ENCODE measurements around the gene CELF2.
"Not testable (repeated sequence)": the region's sequence is repeated elsewhere in the genome, so short reads cannot be mapped to it uniquely, and the experiment has no call there.

The CELF2 gene

DNA sequence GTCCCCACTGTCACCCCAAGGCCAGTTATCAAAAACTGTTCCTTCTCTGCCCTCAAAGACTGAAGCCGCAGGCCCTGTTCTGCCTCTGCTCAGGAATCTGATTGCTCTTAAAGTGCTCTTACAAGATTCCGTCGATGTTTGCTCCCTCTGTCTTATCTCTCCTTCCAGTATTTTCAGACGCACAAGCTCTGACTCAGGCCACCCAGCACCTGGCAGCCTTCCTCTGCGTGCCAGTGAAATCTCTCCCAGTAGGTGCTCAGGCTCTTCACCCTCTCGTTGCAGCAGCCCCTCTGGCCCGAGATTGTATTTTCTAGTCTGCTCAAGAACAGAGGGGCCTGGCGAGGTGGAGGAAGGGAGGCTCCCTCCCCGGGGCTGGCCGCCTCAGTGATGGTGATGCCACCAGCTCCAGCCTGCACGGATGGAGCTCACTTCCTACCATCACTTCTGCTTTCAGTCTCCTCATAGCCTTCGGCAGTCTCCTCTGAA, 317.5 kb downstream of the CELF2 start:
- DNase-seq (ENCODE audit: insufficient read length, low spot score) (no peak), FAIRE-seq (no peak)

DNA sequence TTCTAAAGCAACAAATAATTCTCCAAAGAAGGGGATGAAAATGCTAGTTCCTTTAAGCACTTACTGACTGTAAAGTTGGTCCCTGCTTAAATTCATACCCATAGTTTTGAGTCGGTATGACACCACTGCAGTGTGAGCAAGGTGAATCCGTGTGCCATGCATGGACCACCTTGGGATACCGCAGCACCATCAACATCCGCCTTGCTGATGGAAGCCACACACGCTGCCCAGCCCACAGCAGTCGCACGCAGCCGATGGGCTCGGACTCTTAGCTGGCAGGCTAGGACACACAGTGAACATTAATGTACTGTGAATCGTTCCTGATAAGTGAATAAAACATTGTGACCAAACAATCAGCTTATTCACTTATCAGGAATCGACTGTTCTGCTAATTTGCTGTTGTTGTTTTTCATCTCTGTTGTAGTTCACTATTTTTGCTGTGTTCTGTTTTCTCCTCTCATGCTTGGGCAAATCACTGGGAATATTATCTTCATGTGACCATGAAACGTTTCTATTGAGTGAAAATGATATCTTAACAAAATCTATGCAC, 318.3 kb downstream of the CELF2 start:
- no peak for FAIRE-seq
- DNase-seq (ENCODE audit: insufficient read length, low spot score) = no peak

DNA sequence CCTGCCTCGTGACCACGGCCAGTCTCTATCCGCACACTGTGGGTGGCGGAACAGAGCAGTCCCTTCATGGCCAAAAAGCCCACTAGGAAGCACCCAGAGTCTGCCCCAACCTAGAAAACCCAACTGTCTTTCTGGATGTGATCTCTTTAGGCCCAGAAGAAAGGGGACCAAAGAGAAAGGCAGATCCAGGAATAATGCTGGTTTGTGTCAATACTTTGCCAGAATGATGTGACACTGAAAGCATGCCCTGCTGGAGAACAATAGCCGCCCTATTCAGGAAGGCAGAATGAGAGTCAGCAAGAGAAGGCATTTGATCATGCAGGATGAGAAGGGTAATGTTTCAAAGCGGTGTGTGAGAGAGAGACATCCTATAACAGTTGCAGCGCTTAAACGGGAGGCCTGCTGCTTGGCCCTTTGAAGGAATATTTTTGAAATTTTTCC, 319.1 kb downstream of the CELF2 start:
- FAIRE-seq (no peak), DNase-seq (ENCODE audit: insufficient read length, low spot score) (no peak)

DNA sequence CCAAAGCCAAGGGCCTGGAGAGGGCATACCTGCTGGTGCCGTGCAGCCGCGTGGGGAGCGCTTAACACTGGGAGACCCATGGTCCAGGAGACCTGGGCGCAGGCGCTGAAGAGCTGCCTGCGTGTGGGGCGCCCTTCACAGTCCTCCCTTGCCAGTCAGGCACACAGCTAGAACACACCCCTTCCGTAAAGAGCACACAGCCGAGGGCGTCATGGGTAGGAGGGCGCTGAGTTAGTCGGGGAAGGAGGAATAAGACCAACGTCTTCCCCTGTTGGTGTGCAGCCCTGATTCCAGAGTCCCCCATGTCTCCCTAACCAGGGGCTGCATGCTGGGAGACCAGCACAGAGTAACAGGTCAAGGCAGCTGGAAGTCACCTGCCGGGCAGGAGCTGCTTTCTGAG, 319.8 kb downstream of the CELF2 start:
- DNase-seq (ENCODE audit: insufficient read length, low spot score) (no peak), FAIRE-seq (no peak)

DNA sequence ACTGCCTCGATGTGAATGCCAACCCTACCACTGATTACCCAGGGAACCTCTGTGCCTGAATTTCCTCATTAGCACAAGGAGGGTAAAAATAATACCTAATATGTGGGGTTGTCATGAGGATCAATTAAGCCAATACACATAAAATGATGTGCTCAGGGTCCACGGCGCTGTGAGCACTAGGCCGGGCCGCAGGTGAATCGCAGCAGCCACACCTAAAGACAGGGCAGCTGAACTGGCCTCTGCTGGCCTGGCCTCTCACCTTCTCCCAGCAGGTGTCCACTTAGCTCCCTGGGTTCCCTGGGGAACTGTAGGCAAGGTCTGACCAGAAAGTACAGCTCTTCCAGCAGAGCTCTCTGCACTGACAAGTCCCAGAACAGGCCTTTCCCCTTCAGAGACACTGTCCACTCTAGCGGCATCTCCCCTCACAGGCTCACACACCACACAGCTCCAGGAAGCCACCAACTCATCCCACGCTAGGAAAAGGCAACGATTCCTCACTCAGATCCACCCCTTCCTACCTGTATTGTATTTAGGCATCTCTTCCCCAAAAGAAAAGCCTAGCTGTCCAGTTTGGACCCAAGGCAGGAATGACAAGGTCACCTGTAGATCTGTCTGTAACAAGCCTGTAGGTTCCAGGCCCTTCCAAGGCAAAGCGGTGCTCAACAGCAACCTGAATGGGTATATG, 320.6 kb downstream of the CELF2 start:
- DNase-seq (ENCODE audit: insufficient read length, low spot score) (no peak), FAIRE-seq (no peak)

DNA sequence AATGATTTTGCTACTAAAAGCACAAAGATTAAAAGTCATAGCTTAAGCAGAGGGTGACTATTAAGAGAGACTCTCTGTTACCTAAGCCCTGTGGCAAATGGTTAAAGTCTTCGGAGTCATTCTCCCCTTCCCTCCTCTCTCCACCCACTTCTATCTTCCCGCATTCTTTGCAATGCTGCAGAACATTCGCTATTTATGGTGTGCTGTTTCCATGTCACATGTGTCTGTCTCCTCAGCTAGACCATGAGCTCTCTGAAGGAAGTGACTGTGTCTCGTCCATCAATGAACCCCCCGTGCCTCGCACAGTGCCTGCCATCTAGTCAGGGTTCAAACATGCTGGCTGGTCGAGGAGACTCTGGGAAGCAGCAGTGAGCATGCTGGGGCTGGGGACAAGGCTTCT, 321.3 kb downstream of the CELF2 start:
- no peak for FAIRE-seq
- no peak for DNase-seq (ENCODE audit: insufficient read length, low spot score)

DNA sequence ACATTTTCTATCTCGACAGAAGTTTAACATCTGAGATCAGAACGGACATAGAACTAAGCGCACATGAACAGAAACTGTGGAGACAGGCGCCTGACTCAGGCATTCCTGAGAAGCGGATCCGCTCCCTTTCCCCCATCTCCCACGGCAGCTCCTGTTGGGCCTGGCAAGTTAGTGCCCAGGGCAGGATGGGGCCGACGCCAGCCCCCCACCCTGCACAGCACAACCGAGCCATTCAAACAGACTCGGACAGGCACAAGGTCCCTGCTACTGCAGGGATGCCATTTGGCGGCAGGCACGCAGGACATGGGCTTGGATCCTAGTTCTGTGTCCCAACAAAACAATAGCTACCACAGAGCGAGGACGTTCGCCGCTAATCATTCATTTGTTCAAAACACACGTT, 322.0 kb downstream of the CELF2 start:
- FAIRE-seq = no peak

DNA sequence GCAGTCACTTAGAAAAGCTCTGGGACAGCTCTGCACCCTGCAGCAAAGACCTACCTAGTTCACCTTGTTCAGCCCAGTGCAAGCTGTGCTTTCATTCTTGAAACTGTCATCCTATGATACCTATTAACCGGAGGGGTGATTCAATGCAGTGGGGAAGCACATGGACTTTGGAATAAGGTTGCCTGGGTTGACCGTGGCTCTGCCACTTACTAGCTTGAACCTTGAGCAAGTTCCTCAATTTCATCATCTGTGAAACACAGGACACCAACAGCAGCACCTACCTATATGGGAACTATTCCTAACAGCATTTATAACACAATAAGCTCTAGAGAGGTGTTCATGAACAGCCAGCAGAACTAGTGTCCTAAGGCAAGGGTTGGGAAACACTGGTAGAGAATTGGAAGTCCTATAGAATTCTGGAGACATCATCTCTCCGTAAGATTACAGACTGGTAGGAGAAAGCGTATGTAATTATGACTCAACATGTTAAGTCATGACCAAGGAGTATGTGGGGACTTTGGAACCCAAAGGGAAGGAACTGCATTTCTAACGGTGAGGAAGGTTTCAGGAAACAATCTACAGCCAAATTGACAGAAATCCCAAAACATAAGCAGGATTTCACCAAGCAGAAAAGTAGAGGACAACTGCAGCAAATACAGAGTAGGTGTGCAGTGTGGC, 323.8 kb downstream of the CELF2 start:
- FAIRE-seq = no peak
- no peak for DNase-seq (ENCODE audit: insufficient read length, low spot score)

More for the DNA sequence above, 322.0 kb downstream of the CELF2 start:
- DNase-seq (ENCODE audit: insufficient read length, low spot score) = no peak

DNA sequence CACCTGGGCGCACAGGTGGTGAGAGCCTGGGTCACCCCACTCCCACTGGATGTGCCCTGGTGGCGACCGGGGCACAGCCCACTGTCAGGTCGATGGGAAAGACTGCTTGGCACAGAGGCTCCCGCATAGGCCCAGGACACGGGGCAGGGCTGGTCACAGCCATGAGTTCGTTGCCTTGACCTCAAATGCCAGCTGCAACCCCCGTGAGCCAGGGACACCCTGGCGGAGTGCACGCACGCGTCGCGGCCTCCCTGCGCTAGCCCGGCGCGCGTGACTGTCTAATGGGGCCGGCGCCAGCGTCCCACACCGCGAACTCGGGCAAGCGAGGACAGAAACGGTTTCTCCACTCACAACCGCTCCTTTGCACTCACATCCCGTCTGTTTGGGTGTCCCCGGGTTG, 326.4 kb downstream of the CELF2 start:
- FAIRE-seq = no peak
- no peak for DNase-seq (ENCODE audit: insufficient read length, low spot score)

DNA sequence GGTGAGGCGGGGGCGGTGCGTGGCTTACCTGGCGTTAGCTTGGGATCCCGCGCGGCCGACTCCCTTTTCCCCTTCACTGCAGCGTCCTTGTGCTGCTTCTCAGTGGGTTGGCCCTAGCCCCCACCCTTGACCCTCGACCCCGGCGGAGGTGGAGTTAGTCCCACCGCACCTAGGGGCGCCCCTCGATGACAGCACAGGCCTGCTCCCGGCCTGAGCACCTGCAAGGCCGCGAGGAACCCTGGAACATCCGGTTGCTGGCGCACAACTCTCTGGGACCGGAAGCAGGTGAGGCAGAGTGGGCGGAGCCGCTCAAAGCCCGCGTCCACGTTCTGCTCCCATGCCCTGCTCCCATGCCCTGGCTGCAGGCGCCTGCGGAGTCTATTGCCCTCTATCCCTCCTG, 326.9 kb downstream of the CELF2 start:
- DNase-seq (ENCODE audit: insufficient read length, low spot score) (no peak), FAIRE-seq (no peak)

DNA sequence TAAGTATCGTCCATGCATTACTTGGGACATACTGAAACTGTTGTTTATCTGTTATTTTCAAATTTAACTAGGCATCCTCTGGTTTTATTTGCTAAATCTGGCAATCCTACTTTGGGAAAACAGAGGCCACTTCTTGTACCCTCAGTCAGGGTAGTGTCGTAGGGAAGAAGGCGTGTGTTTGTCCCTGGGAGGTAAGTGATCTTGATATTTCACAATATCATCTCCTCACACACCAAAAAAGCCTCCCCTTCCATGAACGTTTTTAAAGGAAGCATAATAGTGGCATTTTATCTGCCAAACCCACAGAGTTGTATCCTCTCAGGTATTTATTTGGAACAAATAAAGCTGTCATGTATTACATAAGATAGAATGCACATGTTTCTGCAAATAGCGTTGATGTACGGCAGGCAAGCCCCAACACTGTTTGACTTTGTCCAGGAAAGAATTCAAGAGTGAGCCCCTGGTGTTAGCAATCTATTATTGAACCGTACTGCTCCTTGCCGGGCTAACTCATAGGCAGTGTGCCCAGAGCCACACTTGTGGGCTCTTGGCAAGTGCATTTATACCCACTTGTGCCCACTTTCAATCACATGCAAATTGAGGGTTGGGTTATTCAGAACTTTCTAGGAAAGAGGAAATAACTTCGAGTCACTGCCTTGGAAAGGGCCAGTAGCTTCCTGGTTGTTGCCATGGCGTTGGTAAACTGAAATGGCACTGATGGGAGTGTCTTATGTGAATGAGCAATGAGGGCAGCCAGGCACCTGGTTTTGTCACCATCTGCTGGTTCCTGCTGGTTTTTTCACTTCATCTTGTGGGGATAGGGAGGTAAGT, 327.8 kb downstream of the CELF2 start:
- DNase-seq (ENCODE audit: insufficient read length, low spot score) (no peak), FAIRE-seq (no peak)

DNA sequence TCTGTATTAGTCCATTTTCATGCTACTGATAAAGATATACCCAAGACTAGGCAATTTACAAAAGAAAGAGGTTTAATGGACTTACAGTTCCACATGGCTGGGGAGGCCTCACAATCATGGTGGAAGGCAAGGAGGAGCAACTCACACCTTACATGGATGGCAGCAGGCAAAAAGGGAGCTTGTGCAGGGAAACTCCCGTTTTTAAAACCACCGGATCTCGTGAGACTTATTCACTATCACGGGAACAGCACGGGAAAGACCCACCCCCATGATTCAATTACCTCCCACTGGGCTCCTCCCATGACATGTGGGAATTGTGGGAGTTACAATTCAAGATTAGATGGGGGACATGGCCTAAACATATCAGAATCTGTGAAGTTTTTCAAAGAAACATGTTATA, 329.9 kb downstream of the CELF2 start:
- not testable (repeated sequence) for FAIRE-seq; DNase-seq (ENCODE audit: insufficient read length, low spot score)

DNA sequence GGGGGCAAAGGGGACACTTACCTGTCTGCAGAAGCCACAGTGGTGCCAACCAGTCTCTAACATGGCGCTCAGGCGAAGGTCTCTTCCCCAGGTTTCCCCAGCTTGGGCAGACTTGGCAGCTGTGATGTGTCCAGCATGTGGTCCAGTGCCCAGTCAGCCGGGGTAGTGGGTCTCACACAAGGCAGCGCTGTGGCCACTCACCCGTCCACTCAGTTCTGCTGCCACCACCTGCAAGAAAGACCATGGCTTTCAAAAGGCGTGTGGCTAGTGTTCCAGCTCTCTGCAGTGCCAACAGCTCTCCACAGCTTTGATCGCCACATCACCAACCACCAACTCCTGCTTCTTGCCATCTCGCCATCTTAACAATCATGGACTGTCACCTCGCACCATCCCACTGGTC, 334.1 kb downstream of the CELF2 start:
- FAIRE-seq = no peak

DNA sequence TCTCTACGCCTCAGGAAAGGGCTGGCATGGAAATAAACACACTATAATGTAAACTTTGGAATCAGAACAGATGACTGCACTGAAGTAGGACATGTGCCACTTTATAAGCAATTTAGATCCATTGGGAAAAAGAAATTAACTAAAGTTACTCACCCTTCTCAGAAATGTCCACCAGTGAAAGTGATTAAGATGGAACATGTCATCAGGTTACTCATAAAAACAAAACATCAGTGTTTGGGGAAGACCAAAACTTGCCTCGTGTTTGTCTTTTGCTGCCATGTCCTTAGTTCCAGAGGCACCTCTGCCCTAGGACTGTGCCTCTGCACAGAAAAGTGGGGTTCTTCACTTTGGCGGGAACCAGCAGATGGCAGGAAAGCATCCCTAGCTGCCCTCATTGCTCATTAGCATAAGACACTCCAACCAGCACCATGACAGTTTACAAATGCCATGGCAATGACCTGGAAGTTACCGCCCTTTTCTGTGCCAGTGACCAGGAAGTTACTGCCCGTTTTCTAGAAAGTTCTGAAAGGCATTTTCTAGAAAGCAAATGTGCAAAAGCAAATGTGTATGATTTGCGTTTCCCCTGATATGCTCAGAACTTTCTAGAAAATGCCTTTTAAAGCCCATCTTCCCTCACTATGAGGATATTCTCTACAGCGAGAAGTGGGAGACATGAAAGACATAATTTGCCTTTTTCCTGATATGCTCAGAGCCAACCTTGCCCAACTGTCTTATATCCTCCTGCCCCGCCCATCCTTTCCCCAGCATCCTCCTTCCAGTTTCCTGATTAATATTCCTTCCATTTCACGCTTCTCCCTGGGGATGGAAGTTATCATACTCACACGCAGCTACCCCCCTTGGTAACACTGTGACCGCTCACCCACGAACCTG, 335.6 kb downstream of the CELF2 start:
- DNase-seq (ENCODE audit: insufficient read length, low spot score) (no peak), FAIRE-seq (no peak)

More for the DNA sequence above, 334.1 kb downstream of the CELF2 start:
- no peak for DNase-seq (ENCODE audit: insufficient read length, low spot score)

DNA sequence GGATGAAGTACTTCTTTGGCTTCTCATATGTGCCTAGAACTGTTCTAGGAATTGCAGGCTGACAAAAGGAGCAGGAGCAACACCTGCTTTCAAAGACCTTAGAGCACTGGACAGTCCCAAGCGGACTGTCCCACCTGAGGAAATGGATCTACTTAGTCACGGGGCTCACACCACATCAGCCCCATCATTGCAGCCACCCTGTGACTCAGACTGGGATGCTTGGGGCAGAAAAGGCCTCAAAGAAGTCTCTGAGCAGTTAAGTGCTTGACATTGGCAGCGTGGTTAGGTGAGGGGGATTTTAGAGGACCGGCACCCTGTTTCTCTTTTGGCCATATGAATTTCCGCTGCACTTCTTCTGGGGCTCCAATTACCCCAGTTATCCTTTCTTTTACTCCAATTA, 337.2 kb downstream of the CELF2 start:
- FAIRE-seq = no peak

DNA sequence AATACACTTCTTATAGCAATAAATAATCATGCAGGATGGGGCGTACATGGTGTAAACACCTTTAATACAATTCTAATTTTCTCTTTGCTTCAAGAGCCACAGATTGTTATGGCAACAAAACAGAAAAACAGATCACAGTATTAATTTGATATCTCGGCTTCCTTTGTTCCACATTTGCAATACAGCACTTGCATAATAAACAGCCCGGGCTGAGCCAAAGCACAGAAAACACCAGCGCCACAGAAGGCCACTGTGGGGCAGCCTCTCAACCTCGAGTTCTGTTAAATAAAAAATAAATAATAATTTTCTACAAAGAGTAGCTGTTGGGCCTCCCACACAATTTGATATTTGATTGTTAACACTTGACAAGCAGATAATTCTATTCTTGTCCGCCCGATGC, 337.9 kb downstream of the CELF2 start:
- DNase-seq (ENCODE audit: insufficient read length, low spot score) (no peak), FAIRE-seq (no peak)

More for the DNA sequence above, 337.2 kb downstream of the CELF2 start:
- no peak for DNase-seq (ENCODE audit: insufficient read length, low spot score)

DNA sequence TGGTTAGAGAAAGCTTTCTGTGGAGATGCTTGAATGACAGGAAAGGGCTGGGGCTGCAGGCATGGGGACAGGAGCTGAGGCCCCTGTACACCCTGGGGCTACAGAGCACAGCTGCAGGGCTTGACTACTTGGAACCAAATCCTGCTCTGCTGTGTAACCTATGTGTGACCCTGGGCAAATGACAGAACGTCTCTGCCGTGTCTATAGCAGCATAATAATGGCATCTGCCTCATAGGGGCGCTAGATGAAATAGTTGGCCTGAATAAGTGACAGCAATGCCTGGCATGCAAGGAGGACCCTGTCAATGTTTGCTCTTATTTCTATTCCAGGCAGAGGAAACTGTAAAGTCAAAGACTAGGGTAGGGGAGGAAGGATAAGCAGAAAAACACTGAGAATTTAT, 339.8 kb downstream of the CELF2 start:
- FAIRE-seq (no peak), DNase-seq (ENCODE audit: insufficient read length, low spot score) (no peak)

DNA sequence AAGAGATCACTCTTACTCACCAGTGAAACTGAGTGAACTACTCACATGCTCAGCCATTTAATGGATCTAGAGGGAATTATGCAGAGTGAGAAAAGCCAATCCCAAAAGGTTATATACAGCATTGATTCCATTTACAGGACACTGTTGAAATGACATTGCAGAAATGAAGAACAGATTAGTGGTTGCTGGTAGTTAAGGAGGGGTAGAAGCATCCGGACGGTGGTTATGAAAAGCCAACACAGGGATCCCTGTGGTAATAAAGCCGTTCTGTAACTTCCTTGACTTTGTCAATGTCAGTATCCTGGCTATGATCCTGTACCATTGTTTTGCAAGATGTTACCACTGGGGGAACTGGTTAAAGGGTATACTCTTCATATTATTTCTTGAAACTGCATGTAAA, 340.3 kb downstream of the CELF2 start:
- DNase-seq (ENCODE audit: insufficient read length, low spot score) (no peak), FAIRE-seq (no peak)

DNA sequence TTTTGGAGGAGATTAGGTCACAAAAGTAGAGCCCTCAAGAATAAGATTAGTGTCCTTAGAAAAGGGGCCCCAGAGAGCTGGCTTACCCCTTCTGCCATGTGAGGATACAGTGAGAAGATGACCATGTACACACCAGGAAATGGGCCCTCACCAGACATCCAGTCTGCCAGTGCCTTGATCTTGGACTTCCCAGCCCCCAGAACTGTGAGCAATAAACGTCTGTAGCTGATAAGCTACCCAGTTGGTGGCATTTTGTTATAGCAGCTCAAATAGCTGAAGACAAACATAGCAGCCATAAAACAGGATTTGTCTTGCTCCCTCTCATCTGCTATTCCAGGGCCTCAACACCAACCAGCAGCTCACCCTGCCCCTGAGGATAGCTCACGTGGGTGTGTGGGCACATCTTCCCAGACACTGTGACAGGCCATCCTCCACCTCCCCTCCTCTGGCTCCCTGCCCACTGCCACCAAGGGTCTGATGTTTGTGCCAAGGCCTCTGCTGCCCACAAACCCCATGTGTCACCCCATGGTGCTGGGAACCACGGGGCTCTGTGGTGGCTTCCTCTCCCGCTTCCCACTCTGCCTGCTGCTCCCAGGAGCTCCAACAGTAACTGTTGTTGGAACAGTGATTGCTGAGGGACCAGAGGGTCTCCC, 341.4 kb downstream of the CELF2 start:
- FAIRE-seq = no peak
- no peak for DNase-seq (ENCODE audit: insufficient read length, low spot score)

DNA sequence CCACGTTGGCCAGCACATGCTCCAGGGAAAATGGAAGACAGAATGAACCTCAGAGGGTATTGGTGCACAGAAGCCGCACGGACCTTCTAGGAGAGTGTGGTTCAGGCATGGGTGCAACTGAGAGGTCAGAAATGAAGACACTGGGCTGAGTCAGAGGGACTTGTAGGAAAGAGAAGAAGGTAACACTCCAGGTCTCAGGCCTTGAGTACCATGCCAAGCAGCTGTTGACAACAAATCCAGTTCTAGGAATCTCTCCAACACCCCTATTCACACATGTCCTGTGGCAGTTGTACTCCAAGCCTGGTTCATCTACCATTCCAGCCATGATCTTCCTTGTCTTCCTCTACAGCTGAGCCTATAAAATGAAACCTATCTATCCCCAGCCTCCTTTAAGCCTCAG, 342.2 kb downstream of the CELF2 start:
- FAIRE-seq = no peak
- DNase-seq (ENCODE audit: insufficient read length, low spot score) = no peak

Measured in HTR-8/SVneo (cell line).